Epithelial cell of prostate (primary cell): Measurements from ENCODE around the gene ESRRB.
A peak's percentile ranks its signal among the peaks of the same experiment; 100 is the strongest.

Source experiments
- DNase-seq: peaks from one replicate; pipeline ENCODE4 v3.0.0-alpha.2; 2011; ENCODE audit warnings: low read depth, low spot score
- H3K27ac ChIP-seq: fragments of 450-650 bp; 2 replicates; pipeline ENCODE4 v1.5.1; 2017; ENCODE audit warnings: mild to moderate bottlenecking

Gene ESRRB

DNA sequence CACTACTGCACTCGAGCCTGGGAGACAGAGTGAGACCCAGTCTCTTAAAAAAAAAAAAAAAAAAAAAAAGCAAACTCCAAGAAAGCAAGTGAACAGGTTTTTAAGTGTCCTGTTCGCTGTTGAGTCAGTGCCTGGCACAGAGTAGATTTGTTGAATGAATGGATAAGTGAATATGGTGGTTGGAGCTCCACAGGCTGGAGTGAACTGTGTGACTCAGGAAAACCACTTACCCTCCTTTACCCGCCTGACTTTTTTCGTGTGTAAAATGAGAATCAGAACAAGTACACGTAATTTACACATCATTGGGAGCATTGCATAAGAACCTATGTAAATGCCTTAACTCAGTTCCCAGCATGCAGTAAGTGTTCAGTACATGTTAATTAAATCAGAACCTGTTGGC is 24.0 kb upstream of the ESRRB start:
- no peak overlapping the region for H3K27ac ChIP-seq
- DNase-seq: no peak

DNA sequence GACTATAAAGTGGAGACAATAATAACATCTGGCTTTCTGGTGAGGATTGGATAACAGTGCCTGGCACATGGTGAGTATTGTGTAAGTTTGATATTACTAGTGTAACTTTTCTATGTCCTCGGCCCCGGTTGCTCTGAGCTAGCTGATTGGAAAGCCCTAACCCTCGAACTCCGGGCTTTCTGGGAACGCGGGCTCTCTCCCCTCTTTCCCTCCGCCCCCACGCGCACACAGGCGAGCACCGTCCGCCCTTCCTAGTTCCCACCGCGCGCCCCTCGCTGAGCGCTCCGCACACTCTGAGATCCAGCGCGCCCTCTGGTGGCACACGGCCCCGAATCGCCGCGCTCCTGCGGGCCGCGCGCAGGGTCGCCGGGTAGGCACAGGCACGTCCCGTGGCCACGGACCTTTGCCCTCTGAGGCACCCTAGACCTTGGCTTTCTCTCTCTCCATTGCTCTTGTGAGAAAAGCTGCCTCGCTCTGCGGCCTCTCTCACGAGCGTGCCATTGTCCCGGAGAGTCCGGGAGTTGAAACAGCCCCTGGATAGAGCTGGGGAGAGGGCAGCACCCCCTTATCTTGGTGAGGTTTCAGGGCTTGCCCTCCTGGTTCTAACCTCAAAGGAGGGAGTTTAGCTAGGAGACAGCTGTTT is 23.2 kb upstream of the ESRRB start:
- no peak for DNase-seq

GRCh38 chr14:76354310-76354709 is 21.6 kb upstream of the ESRRB start:
- DNase-seq: no peak
- H3K27ac ChIP-seq: no peak overlapping the region

More for the DNA sequence above, 23.2 kb upstream of the ESRRB start:
- H3K27ac ChIP-seq: no peak overlapping the region

DNA sequence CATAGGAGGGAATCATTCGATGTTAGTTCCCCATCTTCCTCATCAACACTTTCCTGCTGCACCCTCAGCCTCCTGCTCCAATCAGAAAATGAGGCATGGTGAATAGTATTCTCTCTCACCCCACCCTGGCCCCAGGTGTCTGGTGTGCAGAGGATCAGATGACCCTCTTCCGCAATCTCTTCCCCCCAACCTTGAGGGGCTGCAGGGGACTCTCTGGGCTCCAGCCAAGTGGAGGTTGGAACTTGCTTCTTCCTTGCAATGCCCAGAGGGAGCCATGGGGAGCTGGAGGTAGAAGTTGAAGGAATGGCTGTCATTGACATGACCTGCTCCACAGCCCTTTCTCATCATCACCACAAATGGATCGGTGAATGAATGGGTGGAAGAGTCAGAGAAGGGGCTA is 20.2 kb upstream of the ESRRB start:
- no peak for DNase-seq
- no peak overlapping the region for H3K27ac ChIP-seq

DNA sequence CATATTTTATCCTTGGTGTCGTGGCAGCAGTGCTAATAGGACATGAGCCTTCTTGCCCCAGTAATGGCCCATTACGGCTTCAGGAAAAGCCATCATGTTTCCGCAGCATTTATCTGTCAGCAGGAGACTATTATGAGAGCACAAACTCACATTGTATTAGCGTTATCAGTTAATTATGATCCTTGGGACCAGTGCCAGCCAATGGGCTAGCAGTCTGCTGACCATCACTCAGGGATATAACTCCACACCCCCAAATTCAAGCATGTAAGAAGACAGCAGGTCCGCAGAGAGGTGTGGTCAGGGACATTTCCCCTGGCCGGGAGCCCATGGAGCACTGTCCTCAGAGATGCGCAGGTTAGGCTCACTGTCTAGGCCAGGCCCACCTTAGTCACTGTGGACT is 4.9 kb upstream of the ESRRB start:
- H3K27ac ChIP-seq: no peak overlapping the region
- no peak for DNase-seq

DNA sequence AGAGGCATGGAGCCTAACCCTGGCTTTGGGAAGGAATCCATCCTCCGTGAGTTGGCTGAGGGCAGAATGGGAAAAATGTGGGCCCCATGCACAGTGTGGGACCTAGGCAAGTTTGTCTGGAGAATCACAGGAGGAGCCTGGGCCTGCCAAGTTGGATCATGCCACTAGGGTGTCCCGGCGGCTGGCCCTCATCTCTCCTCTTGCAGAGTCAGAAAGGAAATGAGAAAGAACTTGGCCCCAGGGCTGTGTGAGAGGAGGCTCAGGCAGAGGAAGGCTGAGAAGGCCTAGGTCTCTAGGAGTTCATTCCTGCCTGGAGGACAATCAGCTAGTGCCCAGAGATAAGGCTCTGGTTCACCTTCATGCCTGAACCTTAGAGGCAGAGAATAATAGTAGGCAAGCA is 2.5 kb upstream of the ESRRB start:
- H3K27ac ChIP-seq: no peak overlapping the region
- DNase-seq: no peak

GRCh38 chr14:76375484-76375883 is 453 bp upstream of the ESRRB start:
- no peak overlapping the region for H3K27ac ChIP-seq
- no peak for DNase-seq

GRCh38 chr14:76376409-76376877 is 506 bp downstream of the ESRRB start:
- no peak overlapping the region for H3K27ac ChIP-seq
- no peak for DNase-seq

GRCh38 chr14:76376878-76377734 is 1.2 kb downstream of the ESRRB start:
- no peak overlapping the region for H3K27ac ChIP-seq
- DNase-seq: no peak

- DNase-seq: no peak
- no peak overlapping the region for H3K27ac ChIP-seq
These were observed 1.8 kb downstream of the ESRRB start for GRCh38 chr14:76377735-76378074.

GRCh38 chr14:76380991-76381390 is 5.1 kb downstream of the ESRRB start:
- DNase-seq: no peak
- H3K27ac ChIP-seq: no peak overlapping the region

DNA sequence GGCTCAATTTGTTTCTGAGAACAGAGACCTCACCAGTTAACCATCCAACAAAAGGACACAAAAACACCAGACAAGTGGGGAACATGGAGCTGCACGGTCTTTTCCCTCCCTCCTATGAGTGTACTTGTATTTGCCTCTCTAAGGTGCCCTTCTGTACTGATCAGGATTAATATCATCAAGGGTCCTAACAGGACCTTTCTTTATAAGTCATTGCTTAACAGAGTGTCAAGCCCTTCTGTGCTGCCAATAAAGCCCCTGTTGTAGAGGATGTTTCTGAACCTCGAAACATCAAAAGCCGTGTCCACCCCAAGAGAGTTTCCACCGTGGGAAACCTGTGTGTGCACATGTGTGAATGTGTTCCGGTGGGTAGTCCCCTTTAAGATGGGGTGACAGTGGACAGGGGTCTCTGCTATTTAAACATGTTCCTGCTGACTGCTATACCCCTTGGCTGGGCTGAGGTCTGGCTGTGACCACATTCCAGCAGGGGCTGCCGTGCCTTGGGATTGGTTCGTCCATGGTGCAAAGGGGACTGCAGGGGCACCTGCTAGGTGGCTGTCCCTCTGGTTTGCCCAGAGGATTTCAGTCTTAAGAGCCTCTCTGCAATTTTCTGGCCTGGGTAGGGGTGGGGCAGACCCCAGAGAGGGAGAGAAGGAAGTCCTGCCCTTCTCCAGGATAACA is 6.0 kb downstream of the ESRRB start:
- no peak overlapping the region for H3K27ac ChIP-seq
- no peak for DNase-seq

DNA sequence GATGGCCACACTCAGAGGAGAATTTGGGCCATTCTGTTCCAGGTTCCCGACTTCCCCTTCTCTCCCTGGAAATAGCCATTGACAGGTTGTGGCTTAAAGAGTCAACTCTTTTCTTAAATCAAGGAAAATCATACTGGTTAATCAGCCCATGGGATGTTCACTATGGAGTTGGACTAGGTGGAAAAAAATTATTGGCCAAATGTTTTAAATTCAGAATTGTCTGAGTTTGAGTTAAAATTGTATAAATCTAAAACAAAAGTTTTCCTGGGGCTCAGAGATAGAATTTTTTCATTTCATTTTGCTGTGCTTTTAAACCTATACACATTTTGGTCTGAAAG is 6.5 kb downstream of the ESRRB start:
- no peak overlapping the region for H3K27ac ChIP-seq

GRCh38 chr14:76385435-76385834 is 9.5 kb downstream of the ESRRB start:
- H3K27ac ChIP-seq: no peak overlapping the region
- no peak for DNase-seq

More for the DNA sequence above, 6.5 kb downstream of the ESRRB start:
- no peak for DNase-seq

DNA sequence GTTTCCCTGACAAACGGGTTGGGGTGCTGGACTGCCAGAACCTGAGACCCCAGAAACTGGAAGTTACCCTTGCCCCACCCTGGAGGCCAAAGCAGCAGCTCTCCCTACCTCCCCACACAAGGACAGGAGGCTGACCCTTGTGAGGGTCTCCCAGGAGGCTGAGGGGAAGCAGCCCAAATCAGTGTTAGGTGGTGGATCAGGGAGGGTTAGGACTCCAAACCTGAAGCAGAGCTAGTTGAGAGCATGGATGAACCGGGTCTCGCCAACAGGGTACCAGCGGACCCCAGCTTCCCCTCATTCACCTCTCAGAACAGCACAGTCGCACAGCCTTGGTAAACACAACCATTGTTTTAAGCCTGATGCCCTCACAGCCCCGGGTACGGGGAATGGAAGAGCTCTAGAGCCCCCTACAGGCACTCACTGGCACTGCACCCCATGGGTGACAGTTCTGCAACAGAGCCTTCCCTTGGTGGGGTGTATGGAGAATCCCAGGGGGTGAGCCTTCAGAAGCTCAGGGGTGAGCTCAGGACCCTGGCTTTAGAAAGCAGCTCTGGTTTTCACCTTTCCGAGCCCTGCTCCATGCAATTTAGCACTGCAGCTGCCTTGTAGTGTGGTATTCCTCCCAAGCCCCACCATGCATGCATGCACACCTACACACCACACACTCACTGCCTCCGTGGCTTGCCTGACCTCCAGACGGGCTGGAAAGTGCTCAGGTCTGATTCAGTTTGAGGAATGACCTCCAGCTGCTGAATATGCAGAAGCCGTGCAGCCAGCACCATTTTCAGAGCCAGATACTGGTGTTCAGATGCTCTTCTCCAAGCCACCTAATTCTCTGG is 11.2 kb downstream of the ESRRB start:
- H3K27ac ChIP-seq: no peak overlapping the region
- DNase-seq: no peak

GRCh38 chr14:76389841-76390240 is 13.9 kb downstream of the ESRRB start:
- H3K27ac ChIP-seq: no peak overlapping the region
- DNase-seq: no peak

DNA sequence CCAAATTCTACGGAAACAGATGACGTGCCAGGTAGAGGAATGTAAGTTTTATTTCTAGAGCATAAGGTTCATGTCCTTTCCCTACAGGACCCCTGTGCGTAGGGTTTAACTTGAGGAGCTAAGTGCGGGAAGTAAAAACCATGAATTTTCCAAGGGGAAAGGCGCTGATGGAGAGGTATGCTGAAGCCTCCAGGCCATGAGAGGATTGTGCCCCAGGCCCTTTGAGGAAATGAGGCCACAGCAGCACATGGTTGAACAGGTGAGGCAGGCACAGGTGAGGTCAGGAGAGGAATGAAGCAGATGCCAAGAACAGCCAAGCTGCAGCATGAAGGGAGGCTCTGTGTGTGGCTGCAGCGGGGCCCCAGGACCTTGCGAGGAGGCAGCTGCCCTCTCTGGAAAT is 14.7 kb downstream of the ESRRB start:
- H3K27ac ChIP-seq: no peak overlapping the region
- DNase-seq: no peak

DNA sequence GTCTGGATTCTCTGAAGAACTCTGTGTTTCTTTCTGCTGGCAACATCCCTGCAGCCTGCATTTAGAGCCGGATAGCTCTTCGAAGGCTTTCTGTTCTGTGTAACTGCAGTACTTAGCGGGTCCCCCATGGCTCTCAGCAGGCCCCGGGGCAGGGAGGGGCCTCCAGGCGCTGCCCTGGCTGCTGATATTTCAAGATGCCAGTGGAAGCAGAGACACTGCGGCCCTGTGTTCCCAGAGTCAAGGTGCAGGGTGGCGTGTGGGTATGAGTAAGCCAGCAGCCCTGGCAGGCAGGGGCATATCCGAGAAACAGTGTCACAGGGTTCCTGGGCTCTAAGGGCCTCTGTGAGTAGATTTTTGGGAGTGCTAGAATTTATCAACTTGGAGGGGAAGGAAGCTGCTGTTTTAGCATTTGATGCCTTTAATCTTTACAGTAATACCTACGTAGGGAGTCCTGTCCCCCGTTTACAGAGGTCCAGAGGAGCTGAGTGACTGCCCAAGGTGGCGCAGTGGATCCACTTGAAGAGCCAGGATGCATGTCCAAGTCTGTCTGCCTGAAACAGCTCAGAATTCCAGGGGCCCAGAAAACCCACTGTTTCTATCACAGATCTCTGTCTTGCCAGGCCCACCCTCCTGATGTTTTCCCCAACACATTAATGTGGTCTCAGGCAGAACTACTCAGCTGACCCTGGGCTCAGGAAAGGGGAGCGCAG is 16.2 kb downstream of the ESRRB start:
- no peak for DNase-seq
- H3K27ac ChIP-seq: peak overlapping the region; percentile 24

DNA sequence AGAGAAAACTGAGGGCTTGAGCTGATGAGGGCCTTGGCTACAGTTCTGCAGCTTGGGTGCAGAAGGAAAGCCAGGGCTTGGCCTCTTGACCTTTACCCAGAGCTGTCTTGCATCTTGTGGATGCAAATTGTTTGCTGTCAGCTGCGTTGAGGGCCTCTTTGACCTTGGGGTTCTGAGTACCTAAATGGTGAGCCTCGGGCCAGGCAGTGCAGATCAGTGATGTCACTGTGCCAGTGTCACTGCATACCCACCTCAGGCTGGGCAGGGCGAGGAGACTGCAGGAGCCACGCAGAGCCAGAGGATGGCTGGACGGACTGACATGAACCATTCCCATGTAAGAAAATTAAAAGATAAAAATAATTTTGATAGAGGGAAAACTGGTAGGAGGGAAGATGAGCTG is 18.6 kb downstream of the ESRRB start:
- no peak for DNase-seq
- no peak overlapping the region for H3K27ac ChIP-seq

DNA sequence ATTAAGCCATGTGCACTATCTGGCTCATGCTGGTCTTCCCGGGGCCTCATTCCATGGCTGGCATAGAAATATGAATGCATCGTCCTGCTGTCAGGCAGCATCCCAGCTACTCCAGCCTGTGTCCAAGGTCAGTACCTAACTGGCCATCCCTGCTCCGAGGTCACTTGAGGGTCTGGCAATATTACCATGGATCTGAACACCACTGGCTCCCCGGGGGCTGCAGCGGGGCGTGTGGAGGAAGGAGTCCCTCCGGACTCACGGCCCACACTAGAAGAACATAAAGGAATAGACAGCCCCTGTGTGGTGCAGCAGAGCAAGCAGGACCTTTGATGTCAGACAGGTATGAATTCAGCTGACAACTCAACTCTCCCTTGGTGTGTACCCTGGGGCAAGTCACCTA is 19.2 kb downstream of the ESRRB start:
- no peak overlapping the region for H3K27ac ChIP-seq
- DNase-seq: no peak
